Hematopoietic multipotent progenitor cell treated with erythropoietin and hydrocortisone succinate and interleukin-3 and kit ligand, for 17 days (in vitro differentiated cells): ENCODE measurements around the gene LCP1.

Experiments
- DNase-seq: peaks from one replicate; pipeline ENCODE4 v3.0.0-alpha.2; 2015; ENCODE audit warnings: low spot score

LCP1 gene

GRCh38 chr13:46126552-46127357, 55.2 kb downstream of the LCP1 start:
- DNase-seq = peak; percentile 60

- DNase-seq = no peak
Observed at GRCh38 chr13:46126056-46126455, 55.9 kb downstream of the LCP1 start.

- no peak for DNase-seq
Observed at GRCh38 chr13:46124967-46125933, 56.7 kb downstream of the LCP1 start.

GRCh38 chr13:46124531-46124966, 57.4 kb downstream of the LCP1 start:
- DNase-seq = no peak

- no peak for DNase-seq
Observed at GRCh38 chr13:46122304-46122703, 59.7 kb downstream of the LCP1 start.

GRCh38 chr13:46121597-46122163, 60.3 kb downstream of the LCP1 start:
- DNase-seq = no peak

- no peak for DNase-seq
Observed at GRCh38 chr13:46121033-46121432, 60.9 kb downstream of the LCP1 start.

- peak; percentile 46 for DNase-seq
Observed at GRCh38 chr13:46119883-46120614, 61.9 kb downstream of the LCP1 start.

GRCh38 chr13:46116653-46117502, 65.1 kb downstream of the LCP1 start:
- no peak for DNase-seq

- DNase-seq = no peak
Observed at GRCh38 chr13:46114613-46115012, 67.4 kb downstream of the LCP1 start.

GRCh38 chr13:46113596-46113995, 68.4 kb downstream of the LCP1 start:
- DNase-seq = no peak

- no peak for DNase-seq
Observed at GRCh38 chr13:46111151-46111550, 70.8 kb downstream of the LCP1 start.

GRCh38 chr13:46109451-46109850, 72.5 kb downstream of the LCP1 start:
- DNase-seq = no peak

GRCh38 chr13:46106839-46107371, 75.1 kb downstream of the LCP1 start:
- DNase-seq = no peak

- DNase-seq = no peak
Observed at GRCh38 chr13:46104868-46105267, 77.1 kb downstream of the LCP1 start, which contains the start of gene CPB2. Gene CPB2, minus strand, starts transcription at chr13:46105033. Its CDS starts 24 bp downstream, at chr13:46105009.

- no peak for DNase-seq
Observed at GRCh38 chr13:46103037-46103436, 78.9 kb downstream of the LCP1 start.

- no peak for DNase-seq
Observed at GRCh38 chr13:46102255-46102605, 79.7 kb downstream of the LCP1 start.

- DNase-seq = no peak
Observed at GRCh38 chr13:46101484-46102254, 80.3 kb downstream of the LCP1 start.

GRCh38 chr13:46101002-46101401, 81.0 kb downstream of the LCP1 start:
- DNase-seq = no peak
